SIG-M5 treated with dmso at 0.1 percent for 504 hours (cell line): Measurements from ENCODE around the gene ZNF683.
"Not testable (repeated sequence)": the region's sequence is repeated elsewhere in the genome, so short reads cannot be mapped to it uniquely, and the experiment has no call there.

Experiments used
- DNase-seq: peaks from one replicate; lab custom pipeline; 2025; ENCODE audit not compliant: unreplicated experiment; lab: John Stamatoyannopoulos, UW

ZNF683 gene

DNA sequence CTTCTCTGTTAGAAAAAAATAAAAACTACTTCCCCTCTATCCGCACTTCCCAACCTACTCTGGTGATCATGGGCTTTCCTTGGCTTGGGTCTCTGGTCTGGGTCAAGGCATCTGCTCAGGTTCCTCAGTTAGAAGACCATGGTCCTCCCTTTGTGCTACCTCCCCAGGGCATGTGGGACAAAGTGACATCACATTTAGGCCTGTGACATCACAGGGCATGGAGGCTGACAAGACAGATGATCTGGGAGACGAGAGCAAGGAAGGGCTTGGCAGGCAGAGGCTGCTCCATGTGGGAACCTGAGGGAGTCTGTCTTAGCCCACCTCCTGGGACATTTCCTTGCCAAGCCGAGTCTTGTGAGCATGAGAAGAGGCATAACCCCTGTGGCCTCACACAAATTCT, at the start of gene ZNF683:
Gene ZNF683 (minus strand): TSS at position 140 of the 400 bp plus-strand sequence. CDS start 4,179 bp downstream, outside the sequence.
- DNase-seq = not testable (repeated sequence)

DNA sequence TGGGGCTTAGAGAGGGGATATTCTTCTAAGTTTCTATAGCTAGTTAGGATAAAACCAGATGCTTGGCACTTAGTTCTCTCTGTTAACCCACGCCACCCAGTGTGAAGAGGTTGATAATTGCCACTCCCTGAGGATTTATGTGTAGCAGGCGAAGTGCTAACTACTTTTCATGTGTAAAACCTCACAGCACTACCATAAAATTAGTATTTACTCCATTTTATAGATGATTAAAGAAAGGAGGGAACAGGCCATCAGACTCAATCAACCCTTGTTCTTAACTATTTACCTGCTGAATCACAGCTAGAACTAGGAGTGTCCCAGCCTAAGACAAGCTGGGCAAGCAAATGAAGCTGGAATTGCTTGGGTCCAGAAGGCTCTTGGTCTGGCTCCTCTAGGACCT, 46.9 kb upstream of the ZNF683 start:
- DNase-seq = no peak

DNA sequence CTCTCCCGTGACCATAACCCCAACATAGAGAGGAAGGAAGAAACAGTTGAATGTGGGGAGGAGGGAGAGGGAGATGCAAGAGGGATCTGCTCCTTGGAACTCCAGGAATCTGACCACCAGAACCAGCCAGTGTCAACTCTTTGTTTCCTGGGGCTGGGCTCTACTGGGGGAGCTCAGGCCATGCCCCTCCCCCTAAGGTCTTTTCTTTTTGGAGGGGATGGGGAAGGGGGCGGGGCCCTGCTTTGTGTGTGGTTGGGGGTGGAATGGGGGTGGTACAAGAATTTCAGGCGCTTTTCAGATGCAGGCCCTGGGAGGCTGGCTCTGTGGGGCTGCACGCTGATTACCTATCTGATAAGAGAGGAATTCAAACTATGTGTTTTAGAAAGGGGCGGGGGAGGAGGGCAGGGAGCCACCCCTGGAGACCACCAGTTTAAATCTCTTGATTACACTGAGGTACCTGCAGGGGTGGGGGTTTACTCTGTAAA, 46.4 kb upstream of the ZNF683 start:
- no peak for DNase-seq

DNA sequence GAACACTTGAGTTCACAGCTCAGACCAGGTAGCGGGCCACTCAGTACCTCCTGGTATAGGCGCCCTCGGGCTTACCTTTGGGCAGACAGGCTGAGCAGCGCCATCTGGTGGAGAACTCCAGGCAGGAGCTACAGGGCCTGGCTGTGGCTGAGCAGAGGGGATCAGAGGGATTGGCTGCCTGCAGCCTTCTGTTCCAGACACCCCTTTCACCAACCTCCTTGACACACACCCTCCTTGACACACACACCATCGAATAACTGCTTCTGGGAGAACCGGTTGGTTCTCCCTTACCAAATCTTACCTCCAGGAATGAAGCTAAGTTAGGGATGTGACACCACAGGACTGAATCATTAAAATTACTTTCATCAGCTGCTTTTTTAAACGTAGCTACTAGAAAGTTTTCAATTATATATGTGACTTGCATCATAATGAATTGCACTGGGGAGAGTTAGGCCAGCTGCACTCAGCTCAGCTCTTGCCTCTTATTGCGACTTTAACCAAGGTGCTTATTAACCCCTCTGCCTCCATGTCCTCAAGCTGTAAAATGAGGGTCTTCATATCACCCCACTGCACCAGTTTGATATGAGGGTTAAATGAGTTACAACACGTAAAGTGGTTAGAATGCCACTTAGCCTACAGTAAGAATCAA, 44.7 kb upstream of the ZNF683 start:
- DNase-seq = peak; percentile 56

DNA sequence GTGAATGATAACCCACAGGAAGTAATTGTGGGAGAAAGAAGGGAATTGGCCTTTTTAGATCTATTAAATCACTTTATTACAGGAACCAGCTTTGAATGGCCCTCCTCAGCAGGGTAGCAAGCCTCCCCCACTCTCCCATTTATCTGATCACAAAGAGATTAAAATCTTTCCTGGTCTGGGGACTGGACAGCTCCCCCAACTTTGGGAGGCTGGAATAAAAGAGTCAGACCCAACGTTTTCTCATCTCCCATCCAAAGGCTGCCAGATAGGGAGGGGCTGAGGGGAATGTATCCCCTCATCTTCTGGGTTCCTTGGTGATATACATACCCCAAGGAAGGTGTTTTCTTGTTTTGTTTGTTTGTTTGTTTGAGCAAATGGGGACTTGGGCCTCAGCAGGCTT, 40.5 kb upstream of the ZNF683 start:
- DNase-seq = no peak

DNA sequence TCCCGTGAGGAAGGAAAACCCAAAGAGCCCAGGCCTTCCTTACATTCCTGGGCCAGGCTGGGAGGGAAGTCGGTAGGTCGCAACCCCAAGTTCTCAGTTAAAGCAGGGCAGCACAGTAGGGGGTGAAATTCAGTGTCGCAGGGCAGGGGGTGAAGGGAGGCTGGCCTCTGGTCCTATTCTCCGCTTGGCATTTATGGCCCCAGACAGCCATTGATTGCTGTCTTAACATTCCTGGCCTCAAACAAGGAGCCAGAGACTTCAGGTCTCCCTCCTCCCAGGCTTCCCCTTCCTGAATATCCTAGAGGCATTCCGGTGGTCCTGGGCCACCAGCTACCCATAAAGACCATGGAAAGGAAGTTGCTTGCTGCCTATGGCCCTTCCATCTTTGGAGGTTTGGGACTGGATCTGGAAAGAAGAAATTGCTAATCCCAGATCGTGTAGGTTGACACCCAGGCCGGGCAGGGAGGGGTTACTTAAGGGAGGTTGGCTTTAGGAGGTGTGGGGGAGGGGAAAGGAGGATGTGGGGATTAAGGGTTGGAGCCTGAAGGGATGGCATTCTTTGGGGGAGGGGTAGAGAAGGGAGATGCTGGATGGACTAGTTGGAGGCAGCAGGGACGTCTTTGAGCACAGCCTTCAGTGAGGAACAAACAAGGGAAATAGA, 39.8 kb upstream of the ZNF683 start:
- no peak for DNase-seq

DNA sequence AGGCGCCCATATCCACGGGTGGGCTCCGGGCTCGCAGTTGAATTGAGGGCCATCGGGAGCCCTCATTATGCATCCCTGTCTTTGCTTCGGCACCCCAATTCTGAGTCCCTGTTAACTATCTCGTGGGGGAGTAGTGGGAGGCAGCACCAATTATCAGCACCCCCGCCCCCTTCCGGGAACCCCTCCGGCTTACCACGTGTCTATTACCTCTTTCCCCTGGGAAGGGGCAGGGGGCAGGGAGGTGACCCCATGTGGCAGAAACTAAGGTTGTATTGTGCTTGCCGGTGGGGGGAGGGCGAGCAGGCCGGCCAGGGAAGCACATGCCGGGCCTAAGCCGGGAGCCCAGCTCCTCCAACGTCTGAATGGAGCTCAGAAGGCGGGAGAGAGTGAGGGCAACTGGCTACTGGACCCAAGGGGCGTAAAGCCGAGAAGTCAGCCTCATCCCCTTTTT, 39.1 kb upstream of the ZNF683 start:
- DNase-seq = no peak

DNA sequence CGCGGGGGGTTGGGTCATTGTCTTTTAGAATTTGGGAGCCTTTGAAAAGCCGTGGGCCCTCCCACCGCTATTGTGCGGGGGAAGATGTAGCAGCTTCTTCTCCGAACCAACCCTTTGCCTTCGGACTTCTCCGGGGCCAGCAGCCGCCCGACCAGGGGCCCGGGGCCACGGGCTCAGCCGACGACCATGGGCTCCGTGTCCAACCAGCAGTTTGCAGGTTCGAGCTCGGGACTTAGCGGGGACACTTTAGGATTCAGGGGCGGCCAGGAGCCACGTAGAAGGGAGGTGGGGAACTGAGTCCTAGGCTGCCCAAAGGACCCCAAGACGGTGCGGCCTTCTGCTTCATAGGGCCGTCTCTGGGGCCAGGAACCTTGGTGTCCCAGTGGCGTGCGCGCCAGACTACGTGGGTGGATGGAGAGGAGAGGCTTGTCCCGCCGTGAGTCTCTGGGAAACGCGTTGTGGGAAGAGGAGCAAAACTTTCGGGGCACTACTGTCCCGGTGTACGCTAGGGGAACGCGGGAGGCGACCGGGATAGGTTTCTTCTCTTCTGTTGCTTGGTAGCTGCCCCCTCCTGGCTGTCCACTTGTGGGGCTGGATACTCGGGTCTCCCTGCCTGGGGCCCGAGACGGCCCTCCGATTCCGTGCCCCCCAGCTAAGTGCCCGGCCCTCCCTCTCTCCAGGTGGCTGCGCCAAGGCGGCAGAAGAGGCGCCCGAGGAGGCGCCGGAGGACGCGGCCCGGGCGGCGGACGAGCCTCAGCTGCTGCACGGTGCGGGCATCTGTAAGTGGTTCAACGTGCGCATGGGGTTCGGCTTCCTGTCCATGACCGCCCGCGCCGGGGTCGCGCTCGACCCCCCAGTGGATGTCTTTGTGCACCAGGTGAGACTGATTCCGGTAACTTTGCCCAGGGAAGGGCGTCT, 38.4 kb upstream of the ZNF683 start, which contains the start of gene LIN28A:
Gene LIN28A (plus strand): TSS at position 112 of the 918 bp plus-strand sequence. CDS start 75 bp downstream, at position 187.
- no peak for DNase-seq

DNA sequence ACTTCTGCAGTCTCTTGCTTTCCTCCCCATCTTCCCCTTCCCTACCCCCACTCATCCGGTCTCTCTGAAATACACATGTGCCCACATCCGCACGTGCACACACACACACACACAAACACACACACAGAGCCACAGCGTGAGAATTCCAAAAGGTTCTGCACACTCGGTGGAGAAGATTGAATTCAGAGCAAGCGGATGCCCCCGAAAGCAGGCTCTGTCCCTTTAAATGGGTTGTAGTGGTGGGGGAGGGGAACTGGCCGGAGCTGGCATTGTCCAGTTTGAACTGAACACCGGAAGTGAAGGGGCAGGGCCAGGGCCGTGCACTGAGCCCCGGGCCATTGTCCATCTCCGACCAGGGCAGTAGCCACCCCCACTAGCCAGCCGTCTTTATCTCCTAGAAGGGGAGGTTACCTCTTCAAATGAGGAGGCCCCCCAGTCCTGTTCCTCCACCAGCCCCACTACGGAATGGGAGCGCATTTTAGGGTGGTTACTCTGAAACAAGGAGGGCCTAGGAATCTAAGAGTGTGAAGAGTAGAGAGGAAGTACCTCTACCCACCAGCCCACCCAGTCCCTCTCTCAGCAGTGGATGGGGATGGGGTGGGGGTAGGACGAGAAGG, 36.7 kb upstream of the ZNF683 start:
- DNase-seq = no peak

DNA sequence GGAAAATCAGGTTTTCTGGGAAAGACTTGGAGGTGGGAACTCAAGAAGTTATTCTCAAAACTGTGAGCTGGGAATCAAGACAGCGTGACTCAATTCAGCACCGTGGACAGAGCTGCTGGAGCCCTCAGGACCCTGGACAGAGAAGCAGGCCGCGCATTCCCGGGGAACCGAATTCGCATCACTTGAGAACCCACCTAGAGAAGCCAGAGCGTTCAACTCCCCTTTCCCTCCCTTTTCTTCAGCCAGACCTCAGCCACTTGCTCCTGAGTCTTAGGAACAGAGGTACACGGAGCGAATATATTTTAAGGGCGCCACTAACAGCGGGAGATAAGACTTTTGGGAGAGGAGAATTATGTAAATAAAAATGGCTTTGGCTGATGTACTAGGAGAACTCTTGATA, 36.1 kb upstream of the ZNF683 start:
- peak; percentile 57 for DNase-seq

DNA sequence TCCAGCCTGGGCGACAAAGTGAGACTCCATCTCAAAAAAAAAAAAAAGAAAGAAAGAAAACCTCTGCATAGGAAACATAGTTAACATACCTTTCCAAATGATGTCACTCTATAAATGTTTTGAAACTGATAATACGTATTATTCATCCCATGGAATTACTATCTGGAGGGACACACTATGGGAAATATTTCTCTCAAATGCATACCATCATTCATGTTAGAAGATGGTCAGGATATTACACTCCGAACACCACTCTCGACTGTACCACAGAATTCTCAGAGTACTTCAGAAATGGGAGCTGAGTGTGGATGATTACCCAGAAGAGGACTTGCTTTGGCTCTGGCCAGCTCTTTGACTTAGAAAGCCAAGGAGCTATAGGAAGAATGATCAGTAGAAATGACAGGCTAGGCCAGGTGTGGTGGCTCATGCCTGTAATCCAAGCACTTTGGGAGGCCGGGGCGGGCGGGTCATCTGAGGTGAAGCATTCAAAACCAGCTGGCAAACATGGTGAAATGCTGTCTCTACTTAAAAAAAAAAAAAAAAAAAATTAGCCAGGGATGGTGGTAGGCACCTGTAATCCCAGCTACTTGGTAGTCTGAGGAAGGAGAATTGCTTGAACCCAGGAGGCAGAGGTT, 32.8 kb upstream of the ZNF683 start:
- no peak for DNase-seq

DNA sequence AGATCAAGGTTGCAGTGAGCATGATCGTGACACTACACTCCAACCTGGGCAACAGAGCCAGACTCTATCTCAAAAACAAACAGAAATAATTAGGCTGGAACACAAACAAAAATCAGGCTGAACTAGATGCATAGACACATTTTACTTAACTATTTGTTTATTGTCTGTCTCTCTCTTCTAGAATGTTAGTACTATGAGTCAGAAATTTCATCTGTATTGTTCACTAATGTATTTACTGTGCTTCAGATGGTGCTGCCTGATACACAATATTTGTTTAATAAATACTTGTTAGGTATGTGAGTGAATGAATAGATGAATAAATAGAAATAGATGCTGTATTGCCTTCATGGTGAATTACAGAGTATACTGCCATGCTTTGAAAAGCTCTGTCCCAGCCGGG, 32.1 kb upstream of the ZNF683 start:
- DNase-seq = peak; percentile 7

DNA sequence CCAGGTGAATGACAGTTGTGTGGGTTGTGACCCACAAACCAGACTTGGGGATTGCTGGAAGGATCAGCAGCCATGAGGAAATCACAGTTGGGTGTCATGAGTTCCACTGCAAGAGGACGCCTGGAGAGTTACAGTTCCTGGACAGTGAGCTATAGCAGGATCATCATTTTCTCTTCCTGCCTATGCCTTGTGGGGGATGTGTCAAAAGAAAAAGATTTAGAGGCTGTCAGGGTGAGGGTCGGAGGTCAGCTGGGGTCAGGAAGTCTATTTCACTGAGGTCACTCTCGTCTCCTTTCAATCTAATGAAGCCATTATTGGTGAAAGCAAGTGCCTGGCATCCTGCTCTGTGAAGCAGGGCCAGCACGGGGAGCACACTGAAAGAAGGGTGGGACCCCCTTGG, 31.1 kb upstream of the ZNF683 start:
- DNase-seq = no peak

DNA sequence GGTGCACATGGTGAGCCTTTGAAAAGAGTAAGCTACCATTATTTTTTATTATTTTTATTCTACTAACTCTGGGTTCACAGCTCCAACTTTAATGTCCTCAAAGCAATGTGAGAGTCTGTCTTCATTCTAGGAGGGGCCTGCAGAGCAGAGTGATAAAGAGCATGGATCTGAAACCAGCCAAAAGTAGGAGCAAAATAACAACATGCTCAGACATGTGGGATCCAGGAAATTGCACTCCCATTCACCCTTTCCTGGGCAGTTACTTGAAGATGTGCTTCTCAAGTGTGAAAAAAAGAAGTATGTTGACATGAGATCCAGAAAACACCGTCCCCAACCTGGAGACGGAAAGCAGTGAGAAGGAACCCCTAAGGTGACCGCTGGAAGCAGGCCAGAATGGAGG, 29.3 kb upstream of the ZNF683 start:
- no peak for DNase-seq

DNA sequence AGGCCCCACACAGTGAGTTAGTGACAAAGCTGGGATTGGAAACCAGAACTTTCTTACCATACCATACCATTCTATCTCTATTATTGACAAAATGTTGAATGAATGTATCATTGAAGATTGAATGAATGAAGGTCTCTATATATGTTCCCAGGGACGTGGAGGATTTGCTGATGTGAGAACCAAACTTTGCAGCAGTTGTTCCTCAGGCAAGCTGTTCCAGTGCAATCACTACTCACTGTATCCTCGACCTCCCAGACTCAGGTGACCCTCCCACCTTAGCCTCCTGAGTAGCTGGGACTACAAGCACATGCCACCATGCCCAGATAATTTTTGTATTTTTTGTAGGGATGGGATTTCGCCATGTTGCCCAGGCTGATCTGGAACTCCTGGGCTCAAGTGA, 26.5 kb upstream of the ZNF683 start:
- DNase-seq = no peak

DNA sequence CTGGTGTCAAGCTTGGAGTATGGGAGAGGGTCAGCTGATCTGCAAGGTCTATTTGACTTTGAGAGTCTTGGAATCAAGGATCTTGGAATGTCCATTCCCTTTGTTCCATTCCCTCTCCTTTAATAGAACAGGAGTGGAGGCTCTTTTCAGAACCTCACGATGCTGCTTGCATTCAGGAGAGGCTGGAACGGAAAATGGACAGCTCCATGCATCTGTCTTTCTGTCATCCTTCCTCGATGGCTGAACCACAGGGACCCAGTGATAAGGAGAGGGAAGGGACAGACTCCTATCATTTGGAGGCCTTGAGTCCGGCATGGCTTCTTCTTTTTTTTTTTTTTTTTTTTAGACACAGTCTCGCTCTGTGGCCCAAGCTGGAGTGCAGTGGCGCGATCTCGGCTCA, 23.2 kb upstream of the ZNF683 start:
- no peak for DNase-seq

DNA sequence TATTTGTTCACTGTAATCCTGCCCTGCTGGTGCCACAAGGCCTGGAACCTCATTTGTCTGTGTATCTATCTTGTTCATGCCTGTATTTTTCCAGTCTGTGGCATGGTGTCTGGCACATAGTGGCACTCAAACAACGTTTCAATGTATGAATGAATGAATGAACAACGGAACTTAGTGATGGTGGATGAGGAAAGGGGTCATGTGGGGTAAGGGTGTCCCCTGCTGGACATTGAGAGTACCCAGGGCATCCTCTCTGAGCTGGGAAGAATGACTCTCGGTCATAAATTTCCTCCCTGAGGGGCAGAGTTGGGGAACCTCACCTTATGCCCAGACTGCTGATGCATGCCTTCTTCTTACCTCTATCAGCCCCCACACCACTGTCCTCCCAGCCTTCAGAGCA, 18.9 kb upstream of the ZNF683 start:
- DNase-seq = peak; percentile 37

DNA sequence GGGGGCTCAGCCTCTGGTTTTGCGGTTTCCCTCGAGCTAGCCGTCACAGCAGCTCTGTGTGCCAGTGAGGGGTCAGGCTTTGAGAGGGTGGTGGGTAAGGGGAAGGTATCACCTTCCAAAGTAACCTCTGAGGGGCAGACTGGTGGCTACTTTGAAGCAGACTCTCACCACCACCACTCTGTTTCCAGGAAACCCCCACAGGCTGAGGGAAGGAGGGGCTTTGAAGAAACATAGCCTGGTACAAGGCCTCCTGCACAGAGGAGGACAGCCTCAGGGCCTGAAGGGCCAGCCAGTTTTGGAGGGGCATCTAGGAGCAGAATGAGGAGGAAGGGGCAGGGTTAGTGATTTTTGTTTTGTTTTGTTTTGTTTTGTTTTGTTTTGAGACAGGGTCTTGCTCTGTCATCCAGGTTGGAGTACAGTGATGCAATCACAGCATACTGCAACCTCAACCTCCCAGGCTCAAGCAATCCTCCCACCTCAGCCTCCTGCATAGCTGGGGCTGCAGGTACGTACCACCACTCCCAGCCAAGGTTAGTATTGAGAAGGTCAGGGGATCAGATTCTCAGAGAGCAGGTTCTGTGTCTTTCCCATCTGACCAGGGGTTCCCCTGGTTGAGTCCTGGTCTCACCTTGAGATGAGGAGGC, 17.2 kb upstream of the ZNF683 start:
- DNase-seq = no peak

DNA sequence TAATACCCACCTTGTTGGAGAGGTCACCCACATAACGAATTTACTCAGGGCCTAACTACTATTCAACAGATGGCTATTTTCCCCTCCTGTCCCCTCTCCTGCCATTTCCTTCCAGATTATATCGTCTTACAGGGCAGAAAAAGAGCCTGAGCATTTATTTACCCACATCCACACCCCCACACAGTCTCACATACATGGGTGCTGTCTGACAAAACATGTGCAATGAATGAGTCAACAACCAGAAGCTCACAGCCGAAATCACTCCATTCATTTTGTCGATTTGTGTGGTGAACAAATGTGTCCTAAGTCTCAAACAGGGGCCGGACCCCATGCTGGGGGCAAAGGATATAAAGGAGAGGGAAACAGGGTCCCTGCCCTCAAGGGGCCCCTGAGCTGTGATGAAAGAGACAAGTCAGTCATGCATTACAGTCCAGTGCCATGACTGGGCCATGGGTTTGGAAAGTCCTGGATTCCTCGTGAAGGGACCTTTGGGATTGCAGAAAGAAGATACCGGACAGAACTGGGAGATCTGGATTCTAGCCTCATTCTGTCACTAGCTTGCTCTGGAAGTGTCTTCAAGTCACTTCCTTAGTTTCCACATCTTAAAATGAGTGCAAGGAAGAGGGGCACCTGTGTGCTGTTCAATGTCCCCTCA, 16.4 kb upstream of the ZNF683 start:
- DNase-seq = no peak

DNA sequence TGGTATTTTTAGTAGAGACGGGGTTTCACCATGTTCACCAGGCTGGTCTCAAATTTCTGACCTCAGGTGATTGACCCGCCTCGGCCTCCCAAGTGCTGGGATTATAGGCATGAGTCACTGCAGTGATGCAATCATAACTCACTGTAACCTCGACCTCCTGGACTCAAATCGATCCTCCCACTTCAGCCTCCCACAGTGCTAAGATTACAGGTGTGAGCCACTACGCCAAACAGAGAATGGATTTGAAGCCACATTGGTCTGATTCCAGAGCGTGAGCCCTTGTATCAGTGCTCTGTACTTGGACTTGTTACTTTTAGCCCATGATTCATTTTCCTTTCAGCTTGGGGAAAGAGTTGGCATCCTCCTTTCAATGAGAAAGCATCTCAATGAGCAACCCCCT, 14.9 kb upstream of the ZNF683 start:
- DNase-seq = no peak
